ENCODE measurements around the gene CNTNAP2. TPM values are rescaled to one million over a fixed set of nuclear protein-coding genes. Genes with fewer than 3 reads are reported as not detected.

The CNTNAP2 gene
- total and polyA plus RNA-seq, 8 donors, result 0.94 to 42.5 (median 38.6) TPM

- no peak for ATAC-seq
- H3K36me3 ChIP-seq, result no peaks in the 10 kb centered on the region
- intact Hi-C loops (cut with DNase I), result no loop called here
These were observed 1862.0 kb downstream of the CNTNAP2 start for GRCh38 chr7:147978651-147979050.

GRCh38 chr7:147980826-147981813 lies 1864.5 kb downstream of the CNTNAP2 start:
- no peaks in the 10 kb centered on the region for H3K36me3 ChIP-seq
- no peak for TF ChIP-seq CTCF (IDR thresholded peaks at IDR 0.05)
- intact Hi-C loops (cut with DNase I), result no loop called here

More at GRCh38 chr7:147978651-147979050, 1862.0 kb downstream of the CNTNAP2 start:
- no peaks in the 10 kb centered on the region for H3K27me3 ChIP-seq
- DNase-seq, result no peak
- no peak for TF ChIP-seq CTCF (IDR thresholded peaks at IDR 0.05)
- no peaks in the 10 kb centered on the region for H3K4me1 ChIP-seq
- H3K9me3 ChIP-seq, result no peaks in the 10 kb centered on the region
- H3K27ac ChIP-seq, result no peak overlapping the region
- H3K4me3 ChIP-seq, result no peak overlapping the region

GRCh38 chr7:147982307-147982706 lies 1865.7 kb downstream of the CNTNAP2 start:
- H3K36me3 ChIP-seq, result no peaks in the 10 kb centered on the region
- DNase-seq (no peak), ATAC-seq (no peak)
- H3K4me3 ChIP-seq, result no peak overlapping the region
- intact Hi-C loops (cut with DNase I), result no loop called here
- H3K4me1 ChIP-seq, result no peaks in the 10 kb centered on the region
- H3K9me3 ChIP-seq, result no peaks in the 10 kb centered on the region
- no peak overlapping the region for H3K27ac ChIP-seq
- H3K27me3 ChIP-seq, result no peaks in the 10 kb centered on the region
- TF ChIP-seq CTCF (IDR thresholded peaks at IDR 0.05), result no peak

More at GRCh38 chr7:147980826-147981813, 1864.5 kb downstream of the CNTNAP2 start:
- H3K27me3 ChIP-seq, result no peaks in the 10 kb centered on the region
- peak in 1 of 4 donors; percentile 21 for DNase-seq
- no peak for ATAC-seq
- H3K9me3 ChIP-seq, result no peaks in the 10 kb centered on the region
- H3K4me3 ChIP-seq, result no peak overlapping the region
- H3K27ac ChIP-seq, result no peak overlapping the region
- no peaks in the 10 kb centered on the region for H3K4me1 ChIP-seq

GRCh38 chr7:147984265-147984664 lies 1867.7 kb downstream of the CNTNAP2 start:
- Histone ChIP-seq H3K4me3 (no peak overlapping the region), H3K27ac (no peak overlapping the region), H3K9me3 (no peaks in the 10 kb centered on the region), H3K36me3 (no peaks in the 10 kb centered on the region), H3K27me3 (no peaks in the 10 kb centered on the region), H3K4me1 (no peaks in the 10 kb centered on the region)
- DNase-seq (no peak), ATAC-seq (no peak)
- intact Hi-C loops (cut with DNase I), result no loop called here
- TF ChIP-seq CTCF (IDR thresholded peaks at IDR 0.05), result no peak

GRCh38 chr7:147990079-147990478 lies 1873.5 kb downstream of the CNTNAP2 start:
- H3K9me3 ChIP-seq, result peaks cover 0 to 3% of the 10 kb centered on the region in 2 donors
- H3K4me3 ChIP-seq, result no peak overlapping the region
- intact Hi-C loops (cut with DNase I), result no loop called here
- ATAC-seq (no peak), DNase-seq (no peak)
- no peaks in the 10 kb centered on the region for H3K4me1 ChIP-seq
- H3K27ac ChIP-seq, result no peak overlapping the region
- H3K27me3 ChIP-seq, result no peaks in the 10 kb centered on the region
- no peak for TF ChIP-seq CTCF (IDR thresholded peaks at IDR 0.05)
- no peaks in the 10 kb centered on the region for H3K36me3 ChIP-seq

Measured in left lung (tissue), 10 donors.